Astrocyte (in vitro differentiated cells and primary cell): ENCODE data around the gene CTSL. TPM values are rescaled to one million over a fixed set of nuclear protein-coding genes. Genes with fewer than 3 reads are reported as not detected.

Experiments
- DNase-seq: peaks from one replicate; pipeline ENCODE4 v3.0.0-alpha.2; 2010; ENCODE audit warnings: low read depth
- FAIRE-seq: peaks from 2 replicates; lab custom pipeline; 2011; peaks lifted over from hg19 to GRCh38; lab: Jason Lieb, UNC
- H2AFZ ChIP-seq: 2 replicates; pipeline ENCODE4 v1.6.0; 2012; ENCODE audit warnings: low read depth, low read length, inconsistent platforms
- H3K27ac ChIP-seq: 2 replicates; pipeline ENCODE4 v1.5.1; 2011; ENCODE audit warnings: low read depth, low read length, inconsistent platforms
- H3K27me3 ChIP-seq: 2 replicates; pipeline ENCODE4 v1.6.0; 2011; ENCODE audit warnings: low read length, inconsistent platforms; ENCODE audit not compliant: insufficient read depth
- H3K36me3 ChIP-seq: 2 replicates; pipeline ENCODE4 v1.5.1; 2011; ENCODE audit warnings: low read length, inconsistent platforms; ENCODE audit not compliant: insufficient read depth
- H3K4me1 ChIP-seq: 2 replicates; pipeline ENCODE4 v1.5.1; 2011; ENCODE audit warnings: low read length, inconsistent platforms; ENCODE audit not compliant: insufficient read depth
- H3K4me2 ChIP-seq: 2 replicates; pipeline ENCODE4 v1.6.0; 2012; ENCODE audit warnings: low read length, inconsistent platforms
- H3K4me3 ChIP-seq: 2 replicates; pipeline ENCODE4 v1.5.1; 2011; ENCODE audit warnings: low read depth, mild to moderate bottlenecking, low read length, inconsistent platforms; ENCODE audit not compliant: insufficient read depth
- H3K79me2 ChIP-seq: 2 replicates; pipeline ENCODE4 v1.6.0; 2012; ENCODE audit warnings: mild to moderate bottlenecking, low read length, inconsistent platforms; ENCODE audit not compliant: insufficient read depth
- H3K9ac ChIP-seq: 2 replicates; pipeline ENCODE4 v1.6.0; 2012; ENCODE audit warnings: mild to moderate bottlenecking, low read length, inconsistent platforms
- H3K9me3 ChIP-seq: 2 replicates; pipeline ENCODE4 v1.5.1; 2012; ENCODE audit warnings: low read depth, mild to moderate bottlenecking, low read length, inconsistent platforms; ENCODE audit not compliant: insufficient read depth
- H4K20me1 ChIP-seq: 2 replicates; pipeline ENCODE4 v1.6.0; 2012; ENCODE audit warnings: low read length, inconsistent platforms; ENCODE audit not compliant: insufficient read depth
- H3K27ac Mint-ChIP-seq: one replicate; pipeline ENCODE4 v1.8.0; 2021; ENCODE audit warnings: mild to moderate bottlenecking, mixed read lengths; ENCODE audit not compliant: unreplicated experiment
- H3K27me3 Mint-ChIP-seq: one replicate; pipeline ENCODE4 v1.8.0; 2021; ENCODE audit warnings: low read depth, mixed read lengths; ENCODE audit not compliant: unreplicated experiment
- H3K36me3 Mint-ChIP-seq: one replicate; pipeline ENCODE4 v1.8.0; 2021; ENCODE audit warnings: low read depth, mixed read lengths; ENCODE audit not compliant: unreplicated experiment
- H3K4me1 Mint-ChIP-seq: one replicate; pipeline ENCODE4 v1.8.0; 2021; ENCODE audit warnings: low read depth, mixed read lengths; ENCODE audit not compliant: unreplicated experiment
- H3K4me3 Mint-ChIP-seq: one replicate; pipeline ENCODE4 v1.8.0; 2021; ENCODE audit warnings: mild to moderate bottlenecking, moderate library complexity, mixed read lengths; ENCODE audit not compliant: unreplicated experiment
- H3K9me3 Mint-ChIP-seq: one replicate; pipeline ENCODE4 v1.8.0; 2021; ENCODE audit warnings: mild to moderate bottlenecking, mixed read lengths; ENCODE audit not compliant: unreplicated experiment
- CTCF ChIP-seq: IDR thresholded peaks from 2 replicates; pipeline ENCODE4 v1.5.1; 2011; ENCODE audit warnings: low read depth, mild to moderate bottlenecking, inconsistent platforms, low read length, moderate library complexity; ENCODE audit not compliant: insufficient read depth
- EZH2 ChIP-seq: IDR thresholded peaks from 2 replicates; pipeline ENCODE4 v1.6.1; 2012; ENCODE audit warnings: mild to moderate bottlenecking, low read length, inconsistent platforms; ENCODE audit not compliant: insufficient read depth
- total RNA-seq: library from RNA; stranded (reverse); gene quantifications from 2 replicates; pipeline ENCODE4 v1.2.1, GENCODE V29; 2021

The CTSL gene
- total RNA-seq, 1 donor from 2014 or later = 94.9 TPM

- TF ChIP-seq CTCF (no peak), EZH2 (no peak)
- no peak overlapping the region for H3K27ac ChIP-seq
- H3K79me2 ChIP-seq = no peaks in the 10 kb centered on the region
- H3K9ac ChIP-seq = no peak overlapping the region
- peaks cover 35% of the 10 kb centered on the region for H3K4me1 ChIP-seq
- H2AFZ ChIP-seq = no peak overlapping the region
- peaks cover 19% of the 10 kb centered on the region for H3K4me1 Mint-ChIP-seq
- no peaks in the 10 kb centered on the region for H3K27me3 ChIP-seq
- H4K20me1 ChIP-seq = no peaks in the 10 kb centered on the region
- no peaks in the 10 kb centered on the region for H3K9me3 ChIP-seq
- H3K27me3 Mint-ChIP-seq = peaks cover 13% of the 10 kb centered on the region
- FAIRE-seq (no peak), DNase-seq (no peak)
- no peak overlapping the region for H3K27ac Mint-ChIP-seq
- H3K9me3 Mint-ChIP-seq = no peaks in the 10 kb centered on the region
- H3K4me2 ChIP-seq = no peak overlapping the region
- H3K4me3 Mint-ChIP-seq = no peak overlapping the region
- H3K36me3 Mint-ChIP-seq = no peaks in the 10 kb centered on the region
- H3K36me3 ChIP-seq = no peaks in the 10 kb centered on the region
- H3K4me3 ChIP-seq = no peak overlapping the region
Measured at GRCh38 chr9:87716141-87716540, 9.8 kb upstream of the CTSL start.

- Histone ChIP-seq H3K36me3 (no peaks in the 10 kb centered on the region), H3K27me3 (no peaks in the 10 kb centered on the region), H3K79me2 (no peaks in the 10 kb centered on the region), H3K9me3 (no peaks in the 10 kb centered on the region), H4K20me1 (no peaks in the 10 kb centered on the region), H3K4me2 (no peak overlapping the region), H3K4me1 (peaks cover 24% of the 10 kb centered on the region), H3K27ac (no peak overlapping the region), H3K9ac (no peak overlapping the region), H3K4me3 (no peak overlapping the region), H2AFZ (no peak overlapping the region)
- Mint-ChIP-seq H3K4me1 (peaks cover 10% of the 10 kb centered on the region), H3K36me3 (no peaks in the 10 kb centered on the region), H3K4me3 (no peak overlapping the region), H3K27ac (no peak overlapping the region), H3K9me3 (no peaks in the 10 kb centered on the region), H3K27me3 (peaks cover 18% of the 10 kb centered on the region)
- FAIRE-seq (no peak), DNase-seq (no peak)
- TF ChIP-seq CTCF (no peak), EZH2 (no peak)
Measured at GRCh38 chr9:87717456-87717855, 8.5 kb upstream of the CTSL start.

- Histone ChIP-seq H3K4me2 (no peak overlapping the region), H3K36me3 (no peaks in the 10 kb centered on the region), H3K27me3 (no peaks in the 10 kb centered on the region), H3K79me2 (no peaks in the 10 kb centered on the region), H3K9me3 (no peaks in the 10 kb centered on the region), H3K27ac (no peak overlapping the region), H4K20me1 (no peaks in the 10 kb centered on the region), H2AFZ (no peak overlapping the region), H3K4me3 (no peak overlapping the region), H3K4me1 (peaks cover 16% of the 10 kb centered on the region), H3K9ac (no peak overlapping the region)
- H3K4me3 Mint-ChIP-seq = no peak overlapping the region
- H3K27me3 Mint-ChIP-seq = peaks cover 22% of the 10 kb centered on the region
- no peak overlapping the region for H3K27ac Mint-ChIP-seq
- H3K4me1 Mint-ChIP-seq = peaks cover 2% of the 10 kb centered on the region
- TF ChIP-seq CTCF (no peak), EZH2 (no peak)
- no peaks in the 10 kb centered on the region for H3K36me3 Mint-ChIP-seq
- FAIRE-seq = no peak
- peaks cover 2% of the 10 kb centered on the region for H3K9me3 Mint-ChIP-seq
- DNase-seq = no peak
Measured at GRCh38 chr9:87718231-87718630, 7.7 kb upstream of the CTSL start.
